ENCODE data around the gene UNKL.

The UNKL gene

DNA sequence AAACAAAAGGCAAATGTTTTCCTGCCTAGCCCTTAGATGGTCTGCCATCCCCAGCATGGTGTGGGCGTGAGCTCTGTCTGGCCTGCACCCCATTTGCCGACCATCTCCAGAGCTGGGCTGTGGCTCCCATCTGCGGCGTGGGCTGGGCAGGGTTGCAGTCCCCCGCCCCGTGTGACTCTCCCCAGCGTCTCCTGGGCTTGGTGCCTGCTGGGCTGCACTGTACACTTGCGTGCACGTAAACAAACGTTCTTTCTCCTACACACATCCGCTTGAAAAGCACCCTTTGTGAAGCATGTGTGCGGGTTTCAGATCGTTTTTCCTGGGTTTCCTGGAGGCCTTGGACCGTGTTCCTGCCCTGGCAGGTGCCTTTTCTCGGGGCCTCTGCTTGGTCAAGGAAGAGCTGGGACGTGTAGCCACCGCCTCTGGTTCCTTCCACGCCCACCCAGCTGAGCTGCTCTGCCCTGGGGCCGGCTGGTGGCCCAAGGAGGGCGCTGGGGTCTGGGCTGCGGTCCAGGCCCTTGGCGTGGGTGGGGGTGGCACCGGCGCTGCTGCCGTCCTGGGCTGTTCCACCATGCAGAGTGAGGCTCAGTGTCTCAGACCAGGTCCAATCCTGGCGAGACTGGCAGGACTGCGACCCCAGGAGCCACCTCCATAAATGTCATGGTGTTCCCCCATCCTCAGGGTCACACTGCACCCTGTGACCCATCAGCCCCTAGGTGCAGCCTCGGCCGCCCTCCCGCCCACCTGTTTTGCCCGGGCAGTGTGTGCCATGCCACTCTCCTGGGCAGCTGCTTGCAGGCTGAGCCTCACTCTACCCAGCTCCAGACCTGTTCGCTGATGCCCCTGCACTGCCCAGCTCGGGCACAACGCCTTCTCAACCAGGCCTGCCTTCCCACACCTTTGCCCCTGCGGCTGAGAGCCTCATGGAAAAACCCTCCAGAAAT is 90.9 kb downstream of the UNKL start:
- DNase-seq (ENCODE audit: low spot score), result no peak

- DNase-seq (ENCODE audit: low spot score), result no peak
These were observed 92.1 kb downstream of the UNKL start for GRCh38 chr16:1322407-1322806.

GRCh38 chr16:1320658-1321240 is 93.8 kb downstream of the UNKL start:
- DNase-seq (ENCODE audit: low spot score), result no peak

GRCh38 chr16:1320097-1320496 is 94.4 kb downstream of the UNKL start:
- DNase-seq (ENCODE audit: low spot score), result no peak

DNA sequence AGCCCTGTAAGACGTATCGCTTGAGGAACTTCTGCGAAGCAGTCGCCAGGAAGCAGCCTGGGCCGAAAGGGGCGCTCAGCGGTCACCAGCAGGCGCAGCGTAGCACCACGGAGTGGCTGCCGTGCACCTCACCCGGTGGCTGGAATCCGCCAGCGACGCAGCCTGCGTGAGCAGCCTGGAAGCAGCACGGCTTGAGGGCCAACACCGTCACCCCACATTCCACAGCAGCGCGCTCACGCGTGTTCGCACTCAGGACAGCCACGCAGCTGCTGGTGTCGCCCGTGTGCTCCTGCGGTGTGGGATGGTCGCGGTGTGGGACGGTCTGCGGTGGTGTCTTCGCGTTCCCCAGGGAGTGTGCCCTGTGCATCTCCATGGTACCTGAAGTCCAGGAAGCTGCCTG is 95.5 kb downstream of the UNKL start:
- DNase-seq (ENCODE audit: low spot score), result no peak

- DNase-seq (ENCODE audit: low spot score), result no peak
These were observed 96.3 kb downstream of the UNKL start for GRCh38 chr16:1318268-1318545.

GRCh38 chr16:1317479-1318267 is 96.8 kb downstream of the UNKL start:
- no peak for DNase-seq (ENCODE audit: low spot score)

DNA sequence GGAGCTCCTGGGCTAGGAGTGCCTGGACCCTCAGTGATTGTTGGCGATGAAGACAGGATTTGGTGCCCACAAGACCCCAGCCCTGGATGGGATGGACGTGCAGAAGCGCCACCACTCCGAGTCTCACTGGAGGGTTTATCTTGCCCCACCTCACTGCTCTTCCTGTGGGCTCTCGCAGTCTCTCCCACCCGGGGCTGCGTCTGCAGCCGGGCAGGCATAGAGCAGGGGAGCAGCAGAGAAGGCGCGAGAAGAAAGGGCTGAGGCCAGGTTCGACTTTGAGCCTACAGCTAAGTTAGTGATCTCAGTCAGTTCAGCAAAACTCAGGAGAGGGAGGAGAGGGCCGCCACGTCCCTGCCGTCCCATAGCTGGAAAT is 98.5 kb downstream of the UNKL start:
- DNase-seq (ENCODE audit: low spot score), result no peak

DNA sequence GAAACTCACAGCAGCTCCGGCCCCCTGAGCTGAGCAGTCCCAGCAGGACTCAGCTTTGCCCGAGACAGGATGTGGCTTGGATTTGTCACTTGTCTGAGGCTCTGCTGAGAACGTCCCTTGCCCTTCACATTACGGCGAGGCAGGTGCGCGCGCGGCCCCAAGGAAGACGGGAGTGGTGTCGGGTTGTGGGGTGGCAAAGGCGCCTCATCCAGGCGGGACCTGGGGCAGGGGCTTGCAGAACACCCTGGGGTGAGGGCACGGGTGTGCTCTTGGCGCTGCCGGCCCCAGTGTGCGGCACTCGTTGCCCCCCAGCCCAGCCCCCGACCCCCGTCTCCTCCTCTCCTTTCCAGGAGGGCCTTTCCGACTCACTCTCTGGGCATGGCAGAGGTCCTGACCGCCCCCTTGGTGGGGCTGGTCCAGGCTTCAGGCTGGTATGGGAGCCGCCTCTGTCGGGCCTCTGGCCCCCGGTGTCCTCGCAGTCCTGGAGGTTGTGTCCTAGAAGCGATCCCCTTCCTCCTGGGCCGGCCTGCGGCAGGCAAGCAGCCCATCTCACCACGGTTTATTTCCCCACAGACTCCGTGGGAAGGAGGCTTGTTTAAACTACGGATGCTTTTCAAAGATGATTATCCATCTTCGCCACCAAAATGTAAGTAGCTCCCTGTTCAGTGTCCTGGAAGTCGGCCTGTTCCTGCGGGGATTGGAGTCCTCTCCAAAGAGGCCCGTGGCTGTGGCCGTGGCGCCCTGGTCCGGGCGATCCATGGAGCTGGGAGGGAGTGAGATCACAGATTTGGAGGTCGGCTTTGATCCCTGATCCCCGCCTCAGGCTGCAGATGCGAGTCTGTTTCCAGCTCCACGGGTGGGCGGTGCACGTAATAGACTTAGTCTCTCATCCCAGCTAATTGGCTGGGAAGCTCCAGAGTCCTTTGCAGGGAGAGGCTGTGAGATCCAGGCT is 99.1 kb downstream of the UNKL start:
- no peak for DNase-seq (ENCODE audit: low spot score)

DNA sequence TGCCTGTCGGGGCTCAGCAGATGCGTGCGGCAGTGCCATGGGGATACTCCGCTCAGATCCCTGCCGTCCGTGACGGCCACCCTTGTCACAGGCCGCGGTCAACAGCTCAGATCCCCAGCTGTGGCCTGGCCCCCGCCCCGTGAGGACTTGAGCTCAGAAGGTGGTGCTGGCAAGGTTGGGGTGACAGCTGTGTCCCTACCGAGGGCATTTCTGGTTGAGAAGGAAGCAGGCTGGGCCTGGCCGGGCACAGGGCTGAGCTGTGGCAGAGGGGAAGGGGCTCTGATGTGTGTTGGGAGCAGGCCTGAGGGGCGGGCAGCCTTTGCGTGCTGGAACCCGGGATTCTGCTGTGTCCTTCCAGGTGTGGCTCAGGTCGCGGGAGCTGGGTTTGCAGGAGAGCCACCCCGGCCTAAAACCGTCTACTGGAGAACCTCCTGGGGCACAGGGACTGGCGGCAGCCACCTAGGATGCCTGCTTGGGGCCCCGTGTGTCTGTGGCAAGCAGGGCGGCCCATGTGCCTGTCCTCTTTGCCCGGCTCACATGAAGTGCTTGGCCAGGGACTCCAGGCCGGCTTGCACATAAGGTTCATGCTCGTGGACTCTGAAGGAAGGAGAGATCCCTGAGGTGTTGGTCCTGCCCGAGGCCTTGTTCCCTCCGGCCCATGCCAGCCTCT is 100.0 kb downstream of the UNKL start:
- no peak for DNase-seq (ENCODE audit: low spot score)

- DNase-seq (ENCODE audit: low spot score), result no peak
These were observed 100.7 kb downstream of the UNKL start for GRCh38 chr16:1313721-1314369.
